Measurements from ENCODE around the gene TCF25.
"Not testable (repeated sequence)": the region's sequence is repeated elsewhere in the genome, so short reads cannot be mapped to it uniquely, and the experiment has no call there.

The TCF25 gene

GRCh38 chr16:89870440-89870839 lies 3.0 kb upstream of the TCF25 start:
- TF ChIP-seq CTCF (IDR thresholded peaks at IDR 0.05; ENCODE audit: insufficient read depth, low read length, poor library complexity, severe bottlenecking): no peak
- Histone ChIP-seq H3K4me3 (replicated peaks; ENCODE audit: low read depth, low read length) (no peak overlapping the region), H3K36me3 (ENCODE audit: control insufficient read depth, insufficient read depth, low read length) (peaks cover 4% of the 10 kb centered on the region), H3K27me3 (replicated peaks; ENCODE audit: control insufficient read depth, insufficient read depth, low read length) (no peaks in the 10 kb centered on the region)
- DNase-seq (ENCODE audit: extremely low read depth, insufficient read length): no peak

- no peak overlapping the region for H3K4me3 ChIP-seq (replicated peaks; ENCODE audit: low read depth, low read length)
- no peaks in the 10 kb centered on the region for H3K27me3 ChIP-seq (replicated peaks; ENCODE audit: control insufficient read depth, insufficient read depth, low read length)
- DNase-seq (ENCODE audit: extremely low read depth, insufficient read length): no peak
- TF ChIP-seq CTCF (IDR thresholded peaks at IDR 0.05; ENCODE audit: insufficient read depth, low read length, poor library complexity, severe bottlenecking): no peak
- peaks cover 4% of the 10 kb centered on the region for H3K36me3 ChIP-seq (ENCODE audit: control insufficient read depth, insufficient read depth, low read length)
Measured at GRCh38 chr16:89871895-89872294, 1.5 kb upstream of the TCF25 start.

- peaks cover 10% of the 10 kb centered on the region for H3K36me3 ChIP-seq (ENCODE audit: control insufficient read depth, insufficient read depth, low read length)
- no peak for TF ChIP-seq CTCF (IDR thresholded peaks at IDR 0.05; ENCODE audit: insufficient read depth, low read length, poor library complexity, severe bottlenecking)
- peak overlapping the region; percentile 78 for H3K4me3 ChIP-seq (replicated peaks; ENCODE audit: low read depth, low read length)
- peak; percentile 97 for DNase-seq (ENCODE audit: extremely low read depth, insufficient read length)
- H3K27me3 ChIP-seq (replicated peaks; ENCODE audit: control insufficient read depth, insufficient read depth, low read length): no peaks in the 10 kb centered on the region
Measured at GRCh38 chr16:89873972-89874689, 739 bp downstream of the TCF25 start.

GRCh38 chr16:89879123-89879522 lies 5.7 kb downstream of the TCF25 start:
- DNase-seq (ENCODE audit: extremely low read depth, insufficient read length); H3K27me3 ChIP-seq (replicated peaks; ENCODE audit: control insufficient read depth, insufficient read depth, low read length); H3K4me3 ChIP-seq (replicated peaks; ENCODE audit: low read depth, low read length): not testable (repeated sequence)
- peaks cover 26% of the 10 kb centered on the region for H3K36me3 ChIP-seq (ENCODE audit: control insufficient read depth, insufficient read depth, low read length)

- Histone ChIP-seq H3K4me3 (replicated peaks; ENCODE audit: low read depth, low read length) (no peak overlapping the region), H3K27me3 (replicated peaks; ENCODE audit: control insufficient read depth, insufficient read depth, low read length) (no peaks in the 10 kb centered on the region), H3K36me3 (ENCODE audit: control insufficient read depth, insufficient read depth, low read length) (peaks cover 29% of the 10 kb centered on the region)
- DNase-seq (ENCODE audit: extremely low read depth, insufficient read length): no peak
- TF ChIP-seq CTCF (IDR thresholded peaks at IDR 0.05; ENCODE audit: insufficient read depth, low read length, poor library complexity, severe bottlenecking): no peak
Measured at GRCh38 chr16:89880477-89881367, 7.3 kb downstream of the TCF25 start.

- no peak for DNase-seq (ENCODE audit: extremely low read depth, insufficient read length)
- no peak for TF ChIP-seq CTCF (IDR thresholded peaks at IDR 0.05; ENCODE audit: insufficient read depth, low read length, poor library complexity, severe bottlenecking)
- Histone ChIP-seq H3K36me3 (ENCODE audit: control insufficient read depth, insufficient read depth, low read length) (peaks cover 29% of the 10 kb centered on the region), H3K4me3 (replicated peaks; ENCODE audit: low read depth, low read length) (no peak overlapping the region), H3K27me3 (replicated peaks; ENCODE audit: control insufficient read depth, insufficient read depth, low read length) (no peaks in the 10 kb centered on the region)
Measured at GRCh38 chr16:89881368-89881730, 8.0 kb downstream of the TCF25 start.

Measured in GM06990 (cell line).